PFSK-1 (cell line): ENCODE measurements around the gene FAM163B.

Source experiments
- FOXP2 ChIP-seq: optimal IDR thresholded peaks from 2 replicates; pipeline ENCODE3; 2011; ENCODE audit warnings: borderline replicate concordance, control low read depth, inconsistent platforms; ENCODE audit not compliant: insufficient read depth; ENCODE audit errors: extremely low read length, extremely low read depth
- POLR2AphosphoS5 ChIP-seq: IDR thresholded peaks from 2 replicates; pipeline ENCODE4 v1.6.1; 2012; ENCODE audit warnings: low read depth, mild to moderate bottlenecking, control low read depth, low read length, moderate library complexity
- REST ChIP-seq, 2 experiments: IDR thresholded peaks; 2 replicates each; pipeline versions ENCODE4 v1.6.1 to v1.8.0; 2011 to 2012; ENCODE audit warnings: low read depth in 2 of 2, low read length in 2 of 2, control low read depth in 1 of 2, inconsistent platforms in 1 of 2, mild to moderate bottlenecking in 1 of 2, moderate library complexity in 1 of 2; ENCODE audit not compliant: insufficient read depth in 1 of 2
- SIN3A ChIP-seq: IDR thresholded peaks from 2 replicates; pipeline ENCODE4 v1.6.1; 2012; ENCODE audit warnings: mild to moderate bottlenecking, low read length, moderate library complexity, borderline replicate concordance; ENCODE audit not compliant: insufficient read depth
- TAF1 ChIP-seq: IDR thresholded peaks from 2 replicates; pipeline ENCODE4 v1.6.1; 2012; ENCODE audit warnings: low read length, control low read depth, borderline replicate concordance; ENCODE audit not compliant: insufficient read depth

The FAM163B gene

GRCh38 chr9:133527444-133527920 lies 81.7 kb downstream of the FAM163B start:
- no peak for TF ChIP-seq SIN3A
- no peak for TF ChIP-seq POLR2AphosphoS5
- TF ChIP-seq TAF1: no peak
- no peak for TF ChIP-seq FOXP2
- no peak for TF ChIP-seq REST (IDR thresholded peaks at IDR 0.05; ENCODE audit: insufficient read depth in 1 of 2, low read depth in 2 of 2, low read length in 2 of 2)
